Keratinocyte (primary cell): ENCODE data around the gene EID3.

ENCODE experiments used
- CTCF ChIP-seq, 3 experiments: IDR thresholded peaks in 1 of 3; conservative IDR thresholded peaks in 1 of 3; optimal IDR thresholded peaks in 1 of 3; 2 replicates in 2 of 3; 3 replicates in 1 of 3; pipeline versions ENCODE3 to v1.5.1; 2011; ENCODE audit warnings: low read length in 3 of 3, mild to moderate bottlenecking in 3 of 3, moderate library complexity in 2 of 3, control low read depth in 1 of 3, inconsistent platforms in 1 of 3; ENCODE audit not compliant: insufficient read depth in 2 of 3; ENCODE audit errors: extremely low read depth in 1 of 3
- EZH2 ChIP-seq: IDR thresholded peaks from one replicate; pipeline ENCODE4 v1.6.1; 2012; ENCODE audit warnings: inconsistent platforms, mild to moderate bottlenecking, low read length, moderate library complexity

- TF ChIP-seq EZH2, result no peak
- TF ChIP-seq CTCF (optimal IDR thresholded peaks at IDR 0.05 in 1 of 3, IDR thresholded peaks at IDR 0.05 in 1 of 3, conservative IDR thresholded peaks at IDR 0.05 in 1 of 3; ENCODE audit: extremely low read depth in 1 of 3, insufficient read depth in 2 of 3, low read length in 3 of 3), result no peak
These were observed 27.0 kb upstream of the EID3 start for GRCh38 chr12:104276273-104277131.
